HS-27A (cell line): Measurements from ENCODE around the gene KCNQ4.

Experiments used
- DNase-seq: peaks from one replicate; pipeline ENCODE4 v3.0.0-alpha.2; 2012; ENCODE audit warnings: low read depth, missing footprints

The KCNQ4 gene

DNA sequence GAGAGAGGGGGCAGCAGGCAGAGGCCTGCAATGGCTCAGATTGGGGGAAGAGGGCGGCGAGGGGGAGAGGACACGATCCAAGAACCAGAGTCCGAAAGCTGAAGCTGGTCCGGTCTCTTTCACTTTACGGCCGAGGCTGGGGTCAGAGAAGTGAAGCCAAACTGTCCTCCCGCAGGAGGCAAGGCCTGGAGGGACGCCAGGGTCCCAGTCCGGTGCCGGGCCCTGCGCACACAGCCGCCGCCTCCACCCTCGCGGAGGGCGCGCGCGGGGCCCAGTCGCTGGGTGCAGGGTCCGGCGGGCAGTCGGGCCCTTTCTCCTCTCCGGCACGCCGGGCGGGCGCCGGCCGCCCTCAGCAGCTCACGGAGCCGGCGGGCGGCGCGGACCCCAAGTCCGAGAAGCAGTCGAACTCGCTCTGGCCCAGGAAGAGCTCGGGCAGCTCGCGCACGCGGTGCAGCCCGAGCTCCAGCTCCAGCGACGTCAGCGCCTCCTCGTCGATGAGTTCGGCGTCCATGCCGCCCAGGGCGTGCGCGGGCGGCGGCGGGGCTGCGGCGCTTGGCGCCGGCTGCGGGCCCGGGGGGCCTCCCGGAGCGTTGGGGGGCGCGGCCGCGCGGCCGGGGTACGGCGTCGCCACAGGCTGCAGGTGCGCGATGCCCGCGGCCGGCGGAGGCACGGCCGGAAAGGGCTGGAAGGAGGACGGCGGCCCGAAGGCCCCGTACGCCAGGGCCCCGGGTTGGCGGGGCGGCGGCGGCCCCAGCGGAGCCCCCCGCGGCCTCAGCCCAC lies 77.8 kb downstream of the KCNQ4 start:
- no peak for DNase-seq

GRCh38 chr1:40862008-40862863 lies 78.6 kb downstream of the KCNQ4 start, which contains the start of gene CITED4:
CITED4 (minus strand) TSS chr1:40862363; CDS start chr1:40862127, 236 bp downstream.
- peak; percentile 89 for DNase-seq

DNA sequence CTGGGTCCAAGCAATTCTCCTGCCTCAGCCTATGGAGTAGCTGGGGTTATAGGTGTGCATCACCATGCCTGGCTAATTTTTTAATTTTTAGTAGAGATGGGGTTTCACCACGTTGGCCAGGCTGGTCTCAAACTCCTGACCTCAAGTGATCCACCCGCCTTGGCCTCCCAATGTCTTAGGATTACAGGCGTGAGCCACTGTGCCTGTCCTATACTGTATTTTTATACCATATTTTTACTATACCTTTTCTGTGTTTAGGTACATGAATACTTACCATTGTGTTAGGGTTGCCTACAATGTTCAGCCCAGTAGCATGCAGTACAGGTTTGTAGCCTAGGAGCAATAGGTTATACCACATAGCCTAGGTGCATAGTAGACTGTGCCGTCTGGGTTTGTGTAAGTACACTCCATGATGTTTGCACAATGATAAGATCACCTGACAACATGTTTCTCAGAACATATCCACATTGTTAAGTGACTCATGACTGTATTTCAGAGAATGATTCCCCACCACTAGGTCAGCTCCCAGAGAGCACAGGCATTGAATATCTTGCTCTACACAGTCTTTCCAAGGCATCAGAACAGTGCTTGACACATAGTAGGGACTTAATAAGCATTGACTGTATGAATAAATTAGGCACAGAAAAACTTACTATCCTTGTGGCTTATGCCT lies 84.6 kb downstream of the KCNQ4 start:
- DNase-seq = no peak

DNA sequence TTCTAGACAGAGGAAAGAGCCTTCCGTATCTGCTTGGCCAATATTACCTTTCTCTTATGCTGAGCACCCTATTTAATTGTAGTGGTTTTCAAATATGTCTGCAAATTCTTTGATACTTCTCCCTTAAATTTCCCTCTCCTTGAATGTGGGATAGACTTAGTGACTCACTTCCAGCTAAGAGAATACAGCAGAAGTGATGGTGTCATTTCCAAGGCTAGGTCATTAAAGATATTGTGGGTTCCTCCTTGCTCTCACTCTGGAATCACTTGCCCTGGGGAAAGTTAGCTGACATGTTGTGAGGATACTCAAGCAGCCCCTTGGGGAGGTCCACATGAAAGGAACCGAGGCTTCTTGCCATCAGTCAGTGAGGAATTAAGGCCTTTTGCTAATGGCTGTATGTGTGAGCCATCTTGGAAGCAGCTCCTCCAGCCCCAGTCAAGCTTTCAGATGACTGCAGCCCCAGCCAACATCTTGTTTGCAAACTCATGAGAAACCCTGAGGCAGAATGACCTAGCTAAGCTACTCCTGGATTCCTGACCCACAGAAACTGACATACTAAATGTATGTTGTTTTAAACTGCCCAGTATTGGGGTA lies 86.6 kb downstream of the KCNQ4 start:
- no peak for DNase-seq

DNA sequence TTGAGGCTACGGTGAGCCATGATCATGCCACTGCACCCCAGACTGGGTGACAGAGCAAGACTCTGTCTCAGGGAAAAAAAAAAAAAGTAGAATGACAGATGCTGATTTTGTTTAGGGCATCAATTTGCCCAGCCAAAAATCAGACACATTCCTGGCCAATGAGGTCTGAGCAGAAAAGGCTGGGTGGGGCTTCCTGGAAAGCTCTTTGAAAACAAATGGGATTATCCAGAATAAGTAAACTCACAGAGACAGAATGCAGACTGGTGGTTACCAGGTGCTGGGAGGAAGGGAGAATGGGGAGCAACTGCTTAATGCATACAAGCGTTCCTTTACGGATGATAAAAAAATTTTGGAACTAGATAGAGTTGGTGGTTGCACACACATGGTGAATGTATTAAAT lies 88.7 kb downstream of the KCNQ4 start:
- no peak for DNase-seq

GRCh38 chr1:40873863-40874472 lies 90.4 kb downstream of the KCNQ4 start:
- no peak for DNase-seq

DNA sequence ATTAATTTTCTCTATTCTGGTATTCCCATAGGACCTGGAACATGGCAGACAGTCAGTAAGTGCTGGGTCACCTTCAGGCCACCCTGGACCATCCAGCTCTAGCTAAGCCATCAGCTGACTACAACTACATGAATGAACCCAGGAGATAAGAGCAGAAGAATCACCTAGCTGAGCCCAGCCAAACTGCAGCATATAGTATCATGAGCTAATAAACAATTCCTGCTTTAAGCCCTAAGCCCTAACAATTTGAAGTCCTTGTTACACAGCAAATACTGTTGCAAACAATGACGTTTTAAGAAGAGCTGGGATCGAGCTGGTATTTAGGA lies 92.8 kb downstream of the KCNQ4 start:
- DNase-seq = no peak

DNA sequence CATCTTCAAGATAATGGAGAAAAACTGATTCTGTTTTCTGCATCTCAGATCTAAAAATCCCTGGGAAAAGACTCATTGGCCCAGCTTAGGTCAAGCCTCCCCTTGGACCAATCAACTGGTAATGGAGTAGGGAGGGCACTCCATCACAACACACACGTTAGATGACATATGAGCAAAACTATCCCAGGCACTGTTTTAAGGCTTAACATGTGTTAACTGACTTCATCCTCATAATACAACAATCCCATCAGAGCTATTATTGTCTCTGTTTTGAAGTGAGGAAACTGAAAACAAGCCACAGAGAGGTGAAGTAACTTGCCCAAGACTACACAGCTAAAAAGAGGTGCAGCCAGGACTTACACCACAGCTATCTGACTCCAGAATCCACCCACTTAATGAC lies 93.3 kb downstream of the KCNQ4 start:
- DNase-seq = no peak

GRCh38 chr1:40877698-40878097 lies 94.1 kb downstream of the KCNQ4 start:
- peak; percentile 94 for DNase-seq

GRCh38 chr1:40878906-40879305 lies 95.3 kb downstream of the KCNQ4 start:
- DNase-seq = no peak

DNA sequence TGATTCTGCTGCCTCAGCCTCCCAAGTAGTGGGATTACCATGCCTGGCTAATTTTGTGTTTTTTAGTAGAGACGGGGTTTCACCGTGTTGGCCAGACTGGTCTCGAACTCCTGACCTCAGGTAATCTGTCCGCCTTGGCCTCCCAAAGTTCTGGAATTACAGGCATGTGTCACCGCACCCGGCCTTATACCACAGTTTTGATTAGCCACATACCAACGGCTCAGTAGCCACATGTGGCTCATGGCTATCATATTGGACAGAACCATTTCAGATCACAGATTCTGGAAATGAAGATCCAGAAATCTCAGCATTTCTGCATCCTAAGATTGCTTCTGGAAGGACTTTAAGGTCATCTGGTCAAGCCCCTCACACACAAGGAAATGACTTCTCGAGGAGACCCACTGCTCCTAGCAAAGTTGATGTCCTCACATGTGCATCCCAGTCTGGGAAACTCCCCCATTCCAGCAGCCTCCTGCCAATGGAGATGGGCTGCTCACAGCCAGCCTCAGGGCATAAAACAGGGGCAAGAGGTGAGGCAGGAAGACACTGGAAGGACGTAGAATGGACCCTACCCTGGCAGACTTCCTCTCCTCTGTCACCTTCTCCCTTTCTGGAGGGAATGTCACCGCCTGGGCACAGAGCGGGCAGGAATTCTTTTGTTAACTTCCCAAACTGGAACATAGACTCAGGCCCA lies 96.0 kb downstream of the KCNQ4 start:
- DNase-seq = no peak

- no peak for DNase-seq
Observed at GRCh38 chr1:40880813-40881549, 97.4 kb downstream of the KCNQ4 start.

GRCh38 chr1:40884055-40884795 lies 100.6 kb downstream of the KCNQ4 start:
- DNase-seq = no peak

- no peak for DNase-seq
Observed at GRCh38 chr1:40886318-40887011, 102.9 kb downstream of the KCNQ4 start.

- no peak for DNase-seq
Observed at GRCh38 chr1:40887012-40887378, 103.4 kb downstream of the KCNQ4 start.

DNA sequence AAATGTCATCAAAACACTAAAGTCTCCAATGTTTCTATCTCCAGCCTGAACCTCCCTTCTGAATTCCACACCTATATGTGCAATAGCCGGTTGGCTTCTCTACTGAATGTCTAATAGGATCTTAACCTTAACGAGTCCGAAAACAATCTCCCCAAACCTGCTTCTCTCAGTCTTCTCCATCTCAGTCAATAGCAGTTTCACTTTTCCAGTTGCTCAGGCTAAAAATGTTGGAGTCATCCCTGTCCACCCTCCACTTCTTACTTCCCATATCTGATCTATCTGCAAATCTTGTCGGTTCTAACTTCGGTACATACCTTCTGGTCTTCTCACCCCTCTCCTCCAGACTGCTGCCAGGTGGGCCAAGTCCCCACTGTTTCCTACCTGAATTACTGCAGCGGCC lies 104.1 kb downstream of the KCNQ4 start:
- no peak for DNase-seq
